ENCODE measurements around the gene CTDSPL.

DNA sequence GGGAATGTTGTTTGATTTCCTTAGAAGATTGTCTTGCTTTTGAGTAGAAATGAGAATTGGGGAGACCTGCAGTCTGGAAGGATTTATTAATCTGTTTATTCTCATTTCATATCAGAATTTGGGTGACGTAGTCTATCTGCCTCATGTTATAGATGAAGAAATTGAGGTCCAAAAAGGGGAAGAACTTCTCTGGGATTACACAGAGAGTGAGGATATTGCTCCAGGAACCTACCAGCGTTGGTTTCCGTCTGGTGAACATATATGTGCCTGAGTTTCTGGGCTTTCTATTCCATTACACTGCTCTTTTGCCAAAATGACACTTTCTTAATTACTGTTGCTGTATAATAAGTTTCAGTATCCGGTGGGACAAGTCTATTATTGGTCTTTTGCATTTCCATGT, 51.8 kb downstream of the CTDSPL start:
- TF ChIP-seq, protein P1, sequence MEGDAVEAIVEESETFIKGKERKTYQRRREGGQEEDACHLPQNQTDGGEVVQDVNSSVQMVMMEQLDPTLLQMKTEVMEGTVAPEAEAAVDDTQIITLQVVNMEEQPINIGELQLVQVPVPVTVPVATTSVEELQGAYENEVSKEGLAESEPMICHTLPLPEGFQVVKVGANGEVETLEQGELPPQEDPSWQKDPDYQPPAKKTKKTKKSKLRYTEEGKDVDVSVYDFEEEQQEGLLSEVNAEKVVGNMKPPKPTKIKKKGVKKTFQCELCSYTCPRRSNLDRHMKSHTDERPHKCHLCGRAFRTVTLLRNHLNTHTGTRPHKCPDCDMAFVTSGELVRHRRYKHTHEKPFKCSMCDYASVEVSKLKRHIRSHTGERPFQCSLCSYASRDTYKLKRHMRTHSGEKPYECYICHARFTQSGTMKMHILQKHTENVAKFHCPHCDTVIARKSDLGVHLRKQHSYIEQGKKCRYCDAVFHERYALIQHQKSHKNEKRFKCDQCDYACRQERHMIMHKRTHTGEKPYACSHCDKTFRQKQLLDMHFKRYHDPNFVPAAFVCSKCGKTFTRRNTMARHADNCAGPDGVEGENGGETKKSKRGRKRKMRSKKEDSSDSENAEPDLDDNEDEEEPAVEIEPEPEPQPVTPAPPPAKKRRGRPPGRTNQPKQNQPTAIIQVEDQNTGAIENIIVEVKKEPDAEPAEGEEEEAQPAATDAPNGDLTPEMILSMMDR (IDR thresholded peaks at IDR 0.05): no peak
- TF ChIP-seq TAF1 (IDR thresholded peaks at IDR 0.05; ENCODE audit: borderline replicate concordance, low read depth, low read length): no peak
- no peak for TF ChIP-seq NFIC (IDR thresholded peaks at IDR 0.05; ENCODE audit: borderline replicate concordance)
- TF ChIP-seq RAD21 (IDR thresholded peaks at IDR 0.05; ENCODE audit: low read length): no peak

All from SK-N-SH (cell line).